B cell (primary cell): Measurements from ENCODE around the gene SYNE4. TPM values are rescaled to one million over a fixed set of nuclear protein-coding genes. Genes with fewer than 3 reads are reported as not detected.

Experiments used
- ATAC-seq: fragments of 200-7000 bp; cut with Tn5 transposase; one replicate; pipeline ENCODE4 v1.10.0; 2021; ENCODE audit warnings: low read depth, mild to moderate bottlenecking, moderate number of reproducible peaks, moderate library complexity
- CTCF ChIA-PET: fragments of 350-600 bp; sonication (Branson Sonifier 250); formaldehyde crosslinking; loops from one replicate; lab custom pipeline; 2021; ENCODE audit warnings: antibody characterized with exemption, inconsistent platforms; lab: Charles Lee
- POLR2A ChIA-PET: fragments of 350-600 bp; sonication (Branson Sonifier 250); formaldehyde crosslinking; loops from one replicate; lab custom pipeline; 2021; ENCODE audit warnings: antibody characterized with exemption; lab: Charles Lee
- DNase-seq: peaks from one replicate; pipeline ENCODE4 v3.0.0; 2013
- H2AFZ ChIP-seq: 2 replicates; pipeline ENCODE4 v1.6.1; 2012; ENCODE audit warnings: mild to moderate bottlenecking, low read depth, low read length; ENCODE audit not compliant: insufficient read depth, poor library complexity, severe bottlenecking
- H3K27ac ChIP-seq, 2 donors: 1 replicate in 1 of 2; 2 replicates in 1 of 2; pipeline ENCODE4 v1.5.1; 2012 to 2013; ENCODE audit warnings: low read length in 2 of 2, mild to moderate bottlenecking in 2 of 2, moderate library complexity in 1 of 2
- H3K27me3 ChIP-seq, 4 experiments: fragments of 200-600 bp in 1 of 4; sonication (generic) in 1 of 4; replicated peaks in 1 of 4; 1 replicate in 2 of 4; 2 replicates in 2 of 4; pipeline versions ENCODE4 v1.6.1 to v1.7.0; 2013 to 2016; ENCODE audit warnings: low read length in 3 of 4, mild to moderate bottlenecking in 2 of 4, mixed read lengths in 1 of 4, moderate library complexity in 1 of 4; ENCODE audit not compliant: insufficient read depth in 4 of 4, control insufficient read depth in 3 of 4; ENCODE audit errors: control extremely low read depth in 1 of 4
- H3K36me3 ChIP-seq, 2 experiments: replicated peaks in 1 of 2; 1 replicate in 1 of 2; 2 replicates in 1 of 2; pipeline versions ENCODE4 v1.6.1 to v1.7.1; 2013; ENCODE audit warnings: low read length in 1 of 2; ENCODE audit not compliant: insufficient read depth in 2 of 2, control insufficient read depth in 1 of 2; ENCODE audit errors: control extremely low read depth in 1 of 2, extremely low read depth in 1 of 2
- H3K4me1 ChIP-seq, 2 donors: fragments of 200-600 bp in 1 of 2; sonication (generic) in 1 of 2; 1 replicate in 1 of 2; 2 replicates in 1 of 2; pipeline versions ENCODE4 v1.5.1 to v1.6.1; 2013 to 2017; ENCODE audit warnings: low read length in 2 of 2; ENCODE audit not compliant: control insufficient read depth in 2 of 2, insufficient read depth in 2 of 2
- H3K4me2 ChIP-seq: replicated peaks from 2 replicates; pipeline ENCODE3; 2012; ENCODE audit warnings: mild to moderate bottlenecking, low read depth, low read length; ENCODE audit not compliant: poor library complexity, severe bottlenecking
- H3K4me3 ChIP-seq, 5 experiments: fragments of 200-600 bp in 1 of 5; sonication (generic) in 1 of 5; 1 replicate in 3 of 5; 2 replicates in 2 of 5; pipeline versions ENCODE4 v1.5.1 to v1.7.0; 2011 to 2016; ENCODE audit warnings: low read length in 4 of 5, mild to moderate bottlenecking in 4 of 5, low read depth in 2 of 5, control low read depth in 1 of 5, moderate library complexity in 1 of 5; ENCODE audit not compliant: insufficient read depth in 1 of 5; ENCODE audit errors: control extremely low read depth in 1 of 5, extremely low read depth in 1 of 5
- H3K79me2 ChIP-seq: fragments of 200-600 bp; sonication (generic); one replicate; pipeline ENCODE4 v1.6.0; 2016; ENCODE audit warnings: low read length; ENCODE audit not compliant: control insufficient read depth, insufficient read depth
- H3K9ac ChIP-seq: fragments of 200-600 bp; sonication (generic); 2 replicates; pipeline ENCODE4 v1.6.1; 2017; ENCODE audit warnings: mild to moderate bottlenecking, low read length, moderate library complexity
- H3K9me3 ChIP-seq, 3 donors: one replicate each; pipeline versions ENCODE4 v1.6.1 to v1.7.1; 2013; ENCODE audit warnings: low read length in 2 of 3; ENCODE audit not compliant: control insufficient read depth in 2 of 3, insufficient read depth in 1 of 3; ENCODE audit errors: control extremely low read depth in 1 of 3
- H4K20me1 ChIP-seq: 2 replicates; pipeline ENCODE4 v1.6.0; 2012; ENCODE audit warnings: mild to moderate bottlenecking, low read length; ENCODE audit not compliant: insufficient read depth, control insufficient read depth, poor library complexity, severe bottlenecking
- H3K27ac Mint-ChIP-seq: one replicate; pipeline ENCODE4 v1.8.0; 2021; ENCODE audit warnings: mixed read lengths
- H3K27me3 Mint-ChIP-seq: one replicate; pipeline ENCODE4 v1.8.0; 2021; ENCODE audit warnings: mixed read lengths
- H3K4me1 Mint-ChIP-seq: one replicate; pipeline ENCODE4 v1.8.0; 2021; ENCODE audit warnings: mixed read lengths
- H3K4me3 Mint-ChIP-seq: one replicate; pipeline ENCODE4 v1.8.0; 2021; ENCODE audit warnings: mixed read lengths
- H3K9me3 Mint-ChIP-seq: one replicate; pipeline ENCODE4 v1.8.0; 2022; ENCODE audit warnings: mixed read lengths; ENCODE audit not compliant: insufficient read depth
- CTCF ChIP-seq: fragments of 200-600 bp; IDR thresholded peaks from one replicate; pipeline ENCODE4 v1.8.0; 2022; ENCODE audit warnings: antibody characterized with exemption, mild to moderate bottlenecking
- EZH2 ChIP-seq: IDR thresholded peaks from 2 replicates; pipeline ENCODE4 v1.6.1; 2012; ENCODE audit warnings: borderline replicate concordance, low read depth, mild to moderate bottlenecking, moderate library complexity, low read length; ENCODE audit not compliant: insufficient read depth, poor library complexity, severe bottlenecking
- WGBS: methylation state at CpG from one replicate; pipeline ENCODE4 v1.1.5; 2013; ENCODE audit warnings: missing lambda C conversion rate; ENCODE audit not compliant: insufficient coverage; 5-methylcytosine and 5-hydroxymethylcytosine counted together
- intact Hi-C: fragments of 100-400 bp; cut with micrococcal nuclease; formaldehyde crosslinking; loops from one replicate; pipeline ENCODE4 v1.10.0; 2022
- polyA plus RNA-seq: library from polyadenylated mRNA; depleted of rRNA; stranded (reverse); fragments of >200 nt; gene quantifications from 2 replicates; pipeline ENCODE4 v1.2.3, GENCODE V29; 2012
- total RNA-seq, 2 donors: library from RNA; stranded (reverse); fragments of 120-200 nt in 1 of 2; gene quantifications; 1 replicate in 1 of 2; 2 replicates in 1 of 2; pipeline versions ENCODE4 v1.2.3 to v1.2.4, GENCODE V29; 2013 to 2022

SYNE4 gene
- total and polyA plus RNA-seq, 2 donors (not counting 1 experiment from before 2014, with no cell fraction given): 2.3 to 2.4 TPM

DNA sequence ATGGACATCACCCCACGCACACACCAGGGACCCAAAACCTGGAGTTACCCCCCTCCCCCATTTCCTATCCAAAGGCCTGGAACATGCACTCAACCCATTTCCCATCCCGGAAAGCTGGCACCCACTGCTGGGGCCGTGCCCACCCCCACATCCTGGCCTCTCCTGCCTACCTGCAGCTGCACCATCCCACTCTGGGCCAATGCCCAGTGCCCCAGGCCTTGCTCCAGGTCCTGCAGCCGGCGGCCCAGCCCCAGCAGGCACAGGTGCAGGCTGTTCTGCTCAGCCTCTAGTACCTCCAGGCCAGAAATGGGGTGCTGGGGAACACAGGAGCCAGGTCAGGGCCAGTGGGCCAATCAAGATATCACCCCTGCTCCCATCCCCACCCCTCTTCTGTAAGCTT lies 1.7 kb downstream of the SYNE4 start:
- H3K9me3 ChIP-seq: no peaks in the 10 kb centered on the region
- Mint-ChIP-seq H3K27me3 (no peaks in the 10 kb centered on the region), H3K4me1 (peaks cover 8% of the 10 kb centered on the region), H3K9me3 (no peaks in the 10 kb centered on the region), H3K4me3 (no peak overlapping the region), H3K27ac (no peak overlapping the region)
- H4K20me1 ChIP-seq: no peaks in the 10 kb centered on the region
- DNase-seq (no peak), ATAC-seq (no peak)
- POLR2A ChIA-PET: interaction anchor here (0.6 kb wide), 1 partner anchor 205 kb away, joined by 3 read pairs; no protein-coding TSS in a partner anchor
- H3K27ac ChIP-seq: no peak overlapping the region
- H3K4me3 ChIP-seq: no peak overlapping the region
- no peak overlapping the region for H3K9ac ChIP-seq
- H3K4me2 ChIP-seq: no peak overlapping the region
- no peaks in the 10 kb centered on the region for H3K36me3 ChIP-seq
- peaks cover 0 to 12% (median 1%) of the 10 kb centered on the region in 4 experiments for H3K27me3 ChIP-seq
- intact Hi-C loops: no loop called here
- peaks cover 3% of the 10 kb centered on the region for H3K79me2 ChIP-seq
- WGBS: 84% methylated on average over 5 of the region's 5 CpGs
- CTCF ChIA-PET: no interaction called here
- no peak overlapping the region for H2AFZ ChIP-seq
- peaks cover 9 to 11% of the 10 kb centered on the region in 2 donors for H3K4me1 ChIP-seq
- TF ChIP-seq CTCF (no peak), EZH2 (no peak)

GRCh38 chr19:36003284-36003683 lies 5.3 kb downstream of the SYNE4 start:
- Mint-ChIP-seq H3K27me3 (no peaks in the 10 kb centered on the region), H3K27ac (no peak overlapping the region), H3K9me3 (no peaks in the 10 kb centered on the region), H3K4me3 (no peak overlapping the region), H3K4me1 (peaks cover 5% of the 10 kb centered on the region)
- Histone ChIP-seq H3K36me3 (peaks cover 2 to 12% of the 10 kb centered on the region in 2 experiments), H3K9me3 (no peaks in the 10 kb centered on the region), H3K4me2 (no peak overlapping the region), H3K4me3 (no peak overlapping the region), H4K20me1 (peaks cover 13% of the 10 kb centered on the region), H3K27me3 (no peaks in the 10 kb centered on the region), H2AFZ (no peak overlapping the region), H3K9ac (no peak overlapping the region), H3K4me1 (no peaks in the 10 kb centered on the region), H3K27ac (no peak overlapping the region), H3K79me2 (peaks cover 3% of the 10 kb centered on the region)
- TF ChIP-seq CTCF (no peak), EZH2 (no peak)
- POLR2A ChIA-PET: interaction anchor here (0.6 kb wide), 1 partner anchor 12 kb away, joined by 3 read pairs; no protein-coding TSS in a partner anchor
- intact Hi-C loops: no loop called here
- ATAC-seq: no peak
- 95% methylated on average over 4 of the region's 4 CpGs for WGBS
- no peak for DNase-seq
- CTCF ChIA-PET: interaction anchor here (0.5 to 0.6 kb wide), 2 partner anchors 11 to 15 kb away, joined by 3 to 4 read pairs; no protein-coding TSS in a partner anchor
